Hepatocyte (in vitro differentiated cells): ENCODE data around the gene RNF227. TPM values are rescaled to one million over a fixed set of nuclear protein-coding genes. Genes with fewer than 3 reads are reported as not detected.
A peak's percentile ranks its signal among the peaks of the same experiment; 100 is the strongest.

Source experiments
- DNase-seq: peaks from one replicate; pipeline ENCODE4 v3.0.0-alpha.2; 2016; ENCODE audit warnings: low spot score
- H2AFZ ChIP-seq: fragments of 200-600 bp; sonication (generic); 2 replicates; pipeline ENCODE4 v1.6.0; 2016; ENCODE audit warnings: antibody characterized with exemption, mild to moderate bottlenecking
- H3K27ac ChIP-seq: fragments of 200-600 bp; sonication (generic); 2 replicates; pipeline ENCODE4 v1.5.1; 2016; ENCODE audit warnings: mild to moderate bottlenecking
- H3K27me3 ChIP-seq: fragments of 200-600 bp; sonication (generic); 2 replicates; pipeline ENCODE4 v1.6.1; 2016
- H3K36me3 ChIP-seq: fragments of 200-600 bp; sonication (generic); replicated peaks from 2 replicates; pipeline ENCODE4 v1.5.1; 2016; ENCODE audit warnings: low read depth; ENCODE audit not compliant: insufficient read depth
- H3K4me1 ChIP-seq: fragments of 200-600 bp; sonication (generic); 2 replicates; pipeline ENCODE4 v1.5.1; 2016; ENCODE audit warnings: mild to moderate bottlenecking, moderate library complexity; ENCODE audit not compliant: insufficient read depth
- H3K4me2 ChIP-seq: fragments of 200-600 bp; sonication (generic); 2 replicates; pipeline ENCODE4 v1.6.0; 2016
- H3K4me3 ChIP-seq: fragments of 200-600 bp; sonication (generic); 2 replicates; pipeline ENCODE4 v1.5.1; 2016; ENCODE audit warnings: mild to moderate bottlenecking
- H3K79me2 ChIP-seq: fragments of 200-600 bp; sonication (generic); 2 replicates; pipeline ENCODE4 v1.6.0; 2017; ENCODE audit warnings: mild to moderate bottlenecking
- H3K9me2 ChIP-seq: fragments of 200-600 bp; sonication (generic); replicated peaks from 2 replicates; pipeline ENCODE4 v1.6.0; 2017; ENCODE audit warnings: mild to moderate bottlenecking; ENCODE audit not compliant: insufficient read depth
- H3K9me3 ChIP-seq: fragments of 200-600 bp; sonication (generic); 2 replicates; pipeline ENCODE4 v1.5.1; 2016; ENCODE audit warnings: low read depth, mild to moderate bottlenecking
- H4K20me1 ChIP-seq: fragments of 200-600 bp; sonication (generic); 2 replicates; pipeline ENCODE4 v1.6.0; 2016; ENCODE audit warnings: mild to moderate bottlenecking; ENCODE audit not compliant: insufficient read depth, poor library complexity, severe bottlenecking
- EZH2 ChIP-seq: fragments of 200-600 bp; sonication (generic); IDR thresholded peaks from 2 replicates; pipeline ENCODE4 v1.6.1; 2016; ENCODE audit warnings: antibody characterized with exemption, mild to moderate bottlenecking, borderline replicate concordance
- EZH2phosphoT487 ChIP-seq: fragments of 200-600 bp; sonication (generic); IDR thresholded peaks from one replicate; pipeline ENCODE4 v1.6.1; 2018; ENCODE audit warnings: antibody characterized with exemption, mild to moderate bottlenecking, low read depth, moderate library complexity; ENCODE audit not compliant: unreplicated experiment, severe bottlenecking
- WGBS: methylation state at CpG from one replicate; pipeline ENCODE4 v1.1.6; 2016; ENCODE audit warnings: low lambda C conversion rate; ENCODE audit errors: missing lambda C conversion rate; 5-methylcytosine and 5-hydroxymethylcytosine counted together
- polyA plus RNA-seq: library from polyadenylated mRNA; unstranded; fragments of >200 nt; fragmentation: Nextera tagmentation; extraction: Ambion mirVana; gene quantifications from 2 replicates; pipeline ENCODE4 v1.2.1, GENCODE V29; 2016
- total RNA-seq: library from RNA; depleted of rRNA; stranded (reverse); fragments of >200 nt; gene quantifications from 2 replicates; pipeline ENCODE4 v1.2.3, GENCODE V29; 2014
- TF ChIP-seq, protein P1 (sequence below): fragments of 200-600 bp; sonication (generic); IDR thresholded peaks from 2 replicates; pipeline ENCODE4 v1.5.1; 2016; ENCODE audit warnings: antibody characterized with exemption, mild to moderate bottlenecking; ENCODE audit not compliant: poor library complexity

RNF227 gene
- total and polyA plus RNA-seq, 2 experiments from 2014 or later, result 2.5 to 3.5 TPM

DNA sequence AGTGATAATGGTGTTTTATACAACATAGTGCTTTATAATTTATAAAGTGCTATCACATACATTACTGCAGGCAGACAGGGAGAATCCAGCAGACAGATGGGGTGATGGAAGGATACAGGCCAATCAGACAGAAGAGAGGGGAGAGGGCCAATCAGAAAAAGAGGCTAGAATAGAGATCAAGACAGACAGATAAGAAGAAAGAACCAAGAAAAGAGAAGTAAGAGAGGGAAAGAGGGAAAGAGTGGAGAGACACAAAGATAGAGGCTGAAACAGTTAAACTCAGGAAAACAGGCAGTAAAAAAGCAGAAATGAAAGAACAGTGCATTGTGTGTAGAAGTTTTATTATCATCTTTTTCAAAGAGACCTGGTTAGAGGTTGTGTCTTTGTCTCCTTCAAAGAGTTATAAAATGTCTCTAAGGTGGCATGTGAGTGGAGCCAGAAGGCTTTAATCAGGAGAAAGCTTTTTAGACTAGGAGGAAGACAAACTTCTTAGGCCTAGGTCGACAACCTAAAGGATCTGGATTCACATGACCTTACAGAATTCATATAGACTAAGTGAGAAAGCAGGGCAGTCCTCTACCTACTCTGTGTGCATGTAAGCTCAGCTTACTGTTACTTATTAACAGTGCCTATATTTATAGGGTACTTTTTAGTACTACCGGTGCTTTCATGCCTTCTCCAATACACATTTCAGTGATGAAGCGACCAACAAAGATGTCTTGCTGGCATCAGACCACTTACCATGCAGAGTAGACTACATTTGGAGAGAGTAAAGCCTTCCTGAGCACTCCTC is 35.8 kb downstream of the RNF227 start:
- peaks cover 28% of the 10 kb centered on the region for H3K79me2 ChIP-seq
- H3K4me1 ChIP-seq, result peaks cover 34% of the 10 kb centered on the region
- H3K4me2 ChIP-seq, result peak overlapping the region; percentile 73
- no peaks in the 10 kb centered on the region for H3K9me2 ChIP-seq
- 42% methylated on average over 3 of the region's 3 CpGs for WGBS
- H3K27me3 ChIP-seq, result no peaks in the 10 kb centered on the region
- H3K36me3 ChIP-seq, result no peaks in the 10 kb centered on the region
- DNase-seq, result no peak
- no peaks in the 10 kb centered on the region for H3K9me3 ChIP-seq
- H4K20me1 ChIP-seq, result no peaks in the 10 kb centered on the region
- TF ChIP-seq EZH2phosphoT487 (no peak), EZH2 (no peak)
- TF ChIP-seq, protein P1, sequence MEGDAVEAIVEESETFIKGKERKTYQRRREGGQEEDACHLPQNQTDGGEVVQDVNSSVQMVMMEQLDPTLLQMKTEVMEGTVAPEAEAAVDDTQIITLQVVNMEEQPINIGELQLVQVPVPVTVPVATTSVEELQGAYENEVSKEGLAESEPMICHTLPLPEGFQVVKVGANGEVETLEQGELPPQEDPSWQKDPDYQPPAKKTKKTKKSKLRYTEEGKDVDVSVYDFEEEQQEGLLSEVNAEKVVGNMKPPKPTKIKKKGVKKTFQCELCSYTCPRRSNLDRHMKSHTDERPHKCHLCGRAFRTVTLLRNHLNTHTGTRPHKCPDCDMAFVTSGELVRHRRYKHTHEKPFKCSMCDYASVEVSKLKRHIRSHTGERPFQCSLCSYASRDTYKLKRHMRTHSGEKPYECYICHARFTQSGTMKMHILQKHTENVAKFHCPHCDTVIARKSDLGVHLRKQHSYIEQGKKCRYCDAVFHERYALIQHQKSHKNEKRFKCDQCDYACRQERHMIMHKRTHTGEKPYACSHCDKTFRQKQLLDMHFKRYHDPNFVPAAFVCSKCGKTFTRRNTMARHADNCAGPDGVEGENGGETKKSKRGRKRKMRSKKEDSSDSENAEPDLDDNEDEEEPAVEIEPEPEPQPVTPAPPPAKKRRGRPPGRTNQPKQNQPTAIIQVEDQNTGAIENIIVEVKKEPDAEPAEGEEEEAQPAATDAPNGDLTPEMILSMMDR, result no peak
- H2AFZ ChIP-seq, result no peak overlapping the region
- no peak overlapping the region for H3K4me3 ChIP-seq
- H3K27ac ChIP-seq, result peak overlapping the region; percentile 97

DNA sequence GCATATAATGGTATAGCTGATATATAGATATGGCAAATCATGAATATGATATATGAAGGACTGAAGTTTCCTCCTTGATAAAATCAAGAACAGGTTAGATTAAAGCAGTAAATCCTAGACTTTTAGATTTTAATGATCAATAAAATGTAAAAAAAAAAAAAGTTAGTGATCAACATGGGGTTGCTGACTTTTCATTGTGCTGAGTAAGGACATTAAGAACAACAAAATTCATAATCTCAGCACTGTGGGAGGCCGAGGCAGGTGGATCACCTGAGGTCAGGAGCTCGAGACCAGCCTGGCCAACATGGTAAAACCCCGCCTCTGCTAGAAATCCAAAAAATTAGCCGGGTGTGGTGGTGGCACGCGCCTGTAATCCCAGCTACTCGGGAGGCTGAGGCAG is 37.9 kb downstream of the RNF227 start:
- no peak overlapping the region for H2AFZ ChIP-seq
- H4K20me1 ChIP-seq, result no peaks in the 10 kb centered on the region
- peaks cover 31% of the 10 kb centered on the region for H3K4me1 ChIP-seq
- H3K4me2 ChIP-seq, result no peak overlapping the region
- no peaks in the 10 kb centered on the region for H3K36me3 ChIP-seq
- no peaks in the 10 kb centered on the region for H3K9me3 ChIP-seq
- H3K27ac ChIP-seq, result no peak overlapping the region
- no peaks in the 10 kb centered on the region for H3K9me2 ChIP-seq
- H3K79me2 ChIP-seq, result peaks cover 26% of the 10 kb centered on the region
- no peak for DNase-seq
- WGBS, result 95% methylated on average over 7 of the region's 7 CpGs
- TF ChIP-seq, protein P1, result no peak
- TF ChIP-seq EZH2 (no peak), EZH2phosphoT487 (no peak)
- no peak overlapping the region for H3K4me3 ChIP-seq
- no peaks in the 10 kb centered on the region for H3K27me3 ChIP-seq

DNA sequence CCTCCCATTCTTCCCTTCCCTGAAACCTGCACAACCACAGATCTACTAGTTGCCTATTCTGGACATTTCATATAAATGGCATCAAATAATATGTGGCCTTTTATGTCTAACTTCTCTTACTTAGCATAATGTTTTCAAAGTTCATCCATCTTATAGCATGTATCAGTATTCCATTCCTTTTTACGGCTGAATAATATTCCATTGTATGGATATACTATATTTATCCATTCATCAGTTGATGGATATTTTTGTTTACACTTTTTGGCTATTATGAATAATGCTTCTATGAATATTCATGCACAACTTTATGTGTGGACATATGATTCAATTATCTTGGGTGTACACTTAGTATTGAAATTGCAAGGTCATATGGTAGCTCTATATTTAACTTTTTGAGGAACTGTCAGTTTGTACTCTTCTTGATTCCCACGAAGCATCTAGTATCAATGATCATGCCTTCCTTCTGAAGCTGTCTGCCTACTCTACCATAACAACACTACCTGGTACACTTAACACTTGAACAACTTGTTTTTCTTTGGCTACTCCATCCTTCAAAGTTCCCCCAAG is 40.2 kb downstream of the RNF227 start:
- peaks cover 19% of the 10 kb centered on the region for H3K79me2 ChIP-seq
- no peak for DNase-seq
- no peak overlapping the region for H3K27ac ChIP-seq
- H3K9me2 ChIP-seq, result no peaks in the 10 kb centered on the region
- no peak for TF ChIP-seq EZH2
- TF ChIP-seq, protein P1, result no peak
- TF ChIP-seq EZH2phosphoT487, result no peak
- no peaks in the 10 kb centered on the region for H4K20me1 ChIP-seq
- no peaks in the 10 kb centered on the region for H3K27me3 ChIP-seq
- H3K9me3 ChIP-seq, result no peaks in the 10 kb centered on the region
- no peak overlapping the region for H3K4me2 ChIP-seq
- peaks cover 8% of the 10 kb centered on the region for H3K4me1 ChIP-seq
- no peak overlapping the region for H2AFZ ChIP-seq
- H3K36me3 ChIP-seq, result no peaks in the 10 kb centered on the region
- H3K4me3 ChIP-seq, result no peak overlapping the region
- WGBS, result 100% methylated on average over 2 of the region's 2 CpGs
